HepG2 (cell line): ENCODE data around the gene ZNF341. TPM values are rescaled to one million over a fixed set of nuclear protein-coding genes. Genes with fewer than 3 reads are reported as not detected.
A peak's percentile ranks its signal among the peaks of the same experiment; 100 is the strongest.

Source experiments
- ADNP ChIP-seq: sonication (generic); formaldehyde crosslinking; IDR thresholded peaks from 2 replicates; pipeline ENCODE4 v1.4.0; 2020; ENCODE audit warnings: missing genetic modification reagents
- FOXO1 ChIP-seq: sonication (generic); formaldehyde crosslinking; IDR thresholded peaks from 2 replicates; pipeline ENCODE4 v1.4.0; 2020; ENCODE audit warnings: missing genetic modification reagents
- KAT2B ChIP-seq: fragments of 150-350 bp; IDR thresholded peaks from 2 replicates; pipeline ENCODE4 v1.6.1; 2014; ENCODE audit warnings: low read depth, low read length, borderline replicate concordance
- KDM3A ChIP-seq: IDR thresholded peaks from 2 replicates; pipeline ENCODE4 v1.6.1; 2018; ENCODE audit warnings: low read depth, missing compliant biosample characterization
- PAF1 ChIP-seq: IDR thresholded peaks from 2 replicates; pipeline ENCODE4 v1.6.1; 2016; ENCODE audit warnings: missing genetic modification reagents, missing compliant biosample characterization
- YY1 ChIP-seq: IDR thresholded peaks from 2 replicates; pipeline ENCODE4 v1.6.1; 2011; ENCODE audit warnings: low read length, low read depth, moderate library complexity, mild to moderate bottlenecking; ENCODE audit not compliant: insufficient read depth, insufficient replicate concordance
- ZBTB8A ChIP-seq: sonication (generic); formaldehyde crosslinking; IDR thresholded peaks from 2 replicates; pipeline ENCODE4 v1.4.0; 2020; ENCODE audit warnings: mild to moderate bottlenecking, low read depth, missing genetic modification reagents, borderline replicate concordance
- ZFP41 ChIP-seq: sonication (generic); formaldehyde crosslinking; IDR thresholded peaks from 2 replicates; pipeline ENCODE4 v1.4.0; 2020; ENCODE audit warnings: mild to moderate bottlenecking, missing genetic modification reagents, borderline replicate concordance
- ZFX ChIP-seq: sonication (generic); formaldehyde crosslinking; IDR thresholded peaks from 2 replicates; pipeline ENCODE4 v1.4.0; 2020; ENCODE audit warnings: mild to moderate bottlenecking, low read depth, missing genetic modification reagents, moderate library complexity
- ZNF121 ChIP-seq: sonication (generic); formaldehyde crosslinking; IDR thresholded peaks from 2 replicates; pipeline ENCODE4 v1.5.0; 2020; ENCODE audit warnings: mild to moderate bottlenecking, missing genetic modification reagents
- ZNF891 ChIP-seq: sonication (generic); formaldehyde crosslinking; IDR thresholded peaks from 2 replicates; pipeline ENCODE4 v1.5.0; 2020; ENCODE audit warnings: mild to moderate bottlenecking, missing genetic modification reagents
- polyA plus RNA-seq, 8 experiments: library from polyadenylated mRNA; depleted of rRNA in 3 of 8; stranded (reverse) in 7 of 8; unstranded in 1 of 8; fragments of >200 nt; fragmentation: Illumina TruSeq in 4 of 8; extraction: Trizol in 4 of 8; gene quantifications; 2 replicates each; pipeline versions ENCODE4 v1.2.1 to v1.2.3, GENCODE V29; 2011 to 2016; ENCODE audit warnings: low read depth in 4 of 8, missing spikeins in 1 of 8, mixed read lengths in 1 of 8; ENCODE audit not compliant: insufficient read depth in 1 of 8
- total RNA-seq, 5 experiments: library from RNA; depleted of rRNA; stranded (reverse); fragments of >200 nt; fragmentation: Illumina TruSeq; extraction: Trizol; gene quantifications; 2 replicates each; pipeline ENCODE4 v1.2.3, GENCODE V29; 2016; ENCODE audit warnings: low read depth in 1 of 5
- TF ChIP-seq, protein P1 (sequence below): sonication (generic); formaldehyde crosslinking; conservative IDR thresholded peaks from 2 replicates; pipeline ENCODE4 v1.4.0; 2020; ENCODE audit warnings: missing genetic modification reagents
- TF ChIP-seq, protein P2 (sequence below): sonication (generic); formaldehyde crosslinking; IDR thresholded peaks from 2 replicates; pipeline ENCODE4 v1.4.0; 2020; ENCODE audit warnings: missing genetic modification reagents, borderline replicate concordance
- TF ChIP-seq, protein P3 (sequence below): sonication (generic); formaldehyde crosslinking; IDR thresholded peaks from 2 replicates; pipeline ENCODE4 v1.5.0; 2020; ENCODE audit warnings: missing genetic modification reagents
- TF ChIP-seq, protein P4 (sequence below): sonication (generic); formaldehyde crosslinking; IDR thresholded peaks from 2 replicates; pipeline ENCODE4 v1.5.0; 2020; ENCODE audit warnings: missing genetic modification reagents
- TF ChIP-seq, protein P5 (sequence below): sonication (generic); formaldehyde crosslinking; IDR thresholded peaks from 2 replicates; pipeline ENCODE4 v1.5.0; 2020; ENCODE audit warnings: missing genetic modification reagents, mild to moderate bottlenecking, borderline replicate concordance

Gene ZNF341
- total and polyA plus RNA-seq, 2 of the 13 experiments (the other 11 are each of a cell fraction or from before 2014, with no cell fraction given): 1.1 to 2.2 TPM

DNA sequence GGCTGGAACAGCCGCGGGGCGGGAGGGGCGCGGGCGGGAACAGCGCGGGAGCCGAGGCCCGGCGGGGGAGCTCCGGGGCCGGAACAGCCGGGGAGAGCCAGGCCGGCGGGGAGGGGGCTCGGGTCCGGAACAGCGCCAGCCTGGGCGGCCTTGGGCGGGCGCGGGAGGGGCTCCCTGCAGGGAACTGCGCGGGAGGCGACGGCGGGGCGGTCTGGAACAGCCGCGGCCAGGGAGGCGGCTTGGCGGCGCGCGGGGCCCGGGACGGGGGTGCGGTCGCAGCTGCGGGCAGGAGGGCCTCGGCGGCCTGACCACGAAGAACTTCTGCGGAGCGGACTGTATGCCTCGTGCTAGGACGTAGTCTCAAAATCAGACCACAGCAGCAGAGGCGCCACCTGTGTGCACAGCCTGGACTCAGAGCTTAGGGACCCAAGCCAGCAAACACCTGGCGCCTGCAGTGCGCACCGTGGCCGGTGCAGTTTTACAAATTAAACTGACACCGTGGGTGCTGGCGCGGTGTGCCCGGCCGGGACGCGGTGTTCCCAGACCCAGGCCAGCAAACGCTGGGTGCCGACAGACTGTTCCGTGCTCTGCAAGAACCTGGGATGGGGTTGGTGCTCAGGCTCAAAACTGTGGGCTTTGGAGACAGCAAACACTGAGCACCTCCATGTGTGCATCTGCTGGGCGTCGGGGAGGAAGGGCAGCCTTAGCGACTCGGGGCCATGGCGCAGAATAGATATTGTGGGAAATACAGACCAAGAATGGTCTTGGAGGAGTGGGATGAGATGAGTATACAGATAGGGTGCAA is 572 bp downstream of the ZNF341 start (continued):
- TF ChIP-seq, protein P1, sequence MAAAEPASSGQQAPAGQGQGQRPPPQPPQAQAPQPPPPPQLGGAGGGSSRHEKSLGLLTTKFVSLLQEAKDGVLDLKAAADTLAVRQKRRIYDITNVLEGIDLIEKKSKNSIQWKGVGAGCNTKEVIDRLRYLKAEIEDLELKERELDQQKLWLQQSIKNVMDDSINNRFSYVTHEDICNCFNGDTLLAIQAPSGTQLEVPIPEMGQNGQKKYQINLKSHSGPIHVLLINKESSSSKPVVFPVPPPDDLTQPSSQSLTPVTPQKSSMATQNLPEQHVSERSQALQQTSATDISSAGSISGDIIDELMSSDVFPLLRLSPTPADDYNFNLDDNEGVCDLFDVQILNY (CRISPR knock-in tag): peak; percentile 85; the same call in 1 of the 2 replicates
- TF ChIP-seq, protein P2, sequence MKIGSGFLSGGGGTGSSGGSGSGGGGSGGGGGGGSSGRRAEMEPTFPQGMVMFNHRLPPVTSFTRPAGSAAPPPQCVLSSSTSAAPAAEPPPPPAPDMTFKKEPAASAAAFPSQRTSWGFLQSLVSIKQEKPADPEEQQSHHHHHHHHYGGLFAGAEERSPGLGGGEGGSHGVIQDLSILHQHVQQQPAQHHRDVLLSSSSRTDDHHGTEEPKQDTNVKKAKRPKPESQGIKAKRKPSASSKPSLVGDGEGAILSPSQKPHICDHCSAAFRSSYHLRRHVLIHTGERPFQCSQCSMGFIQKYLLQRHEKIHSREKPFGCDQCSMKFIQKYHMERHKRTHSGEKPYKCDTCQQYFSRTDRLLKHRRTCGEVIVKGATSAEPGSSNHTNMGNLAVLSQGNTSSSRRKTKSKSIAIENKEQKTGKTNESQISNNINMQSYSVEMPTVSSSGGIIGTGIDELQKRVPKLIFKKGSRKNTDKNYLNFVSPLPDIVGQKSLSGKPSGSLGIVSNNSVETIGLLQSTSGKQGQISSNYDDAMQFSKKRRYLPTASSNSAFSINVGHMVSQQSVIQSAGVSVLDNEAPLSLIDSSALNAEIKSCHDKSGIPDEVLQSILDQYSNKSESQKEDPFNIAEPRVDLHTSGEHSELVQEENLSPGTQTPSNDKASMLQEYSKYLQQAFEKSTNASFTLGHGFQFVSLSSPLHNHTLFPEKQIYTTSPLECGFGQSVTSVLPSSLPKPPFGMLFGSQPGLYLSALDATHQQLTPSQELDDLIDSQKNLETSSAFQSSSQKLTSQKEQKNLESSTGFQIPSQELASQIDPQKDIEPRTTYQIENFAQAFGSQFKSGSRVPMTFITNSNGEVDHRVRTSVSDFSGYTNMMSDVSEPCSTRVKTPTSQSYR (CRISPR knock-in tag): peak; percentile 41; the same call in 1 of the 2 replicates
- peak; percentile 91 for TF ChIP-seq ZFX
- TF ChIP-seq ZNF891 (CRISPR knock-in tag): peak; percentile 97
- no peak for TF ChIP-seq ZBTB8A
- peak; percentile 44; the same call in 1 of the 2 replicates for TF ChIP-seq ZNF121 (CRISPR knock-in tag)
- TF ChIP-seq YY1: peak; percentile 88
- no peak for TF ChIP-seq ZFP41
- TF ChIP-seq PAF1 (CRISPR knock-in tag): no peak
- TF ChIP-seq FOXO1: peak; percentile 52; the same call in 1 of the 2 replicates
- TF ChIP-seq, protein P3, sequence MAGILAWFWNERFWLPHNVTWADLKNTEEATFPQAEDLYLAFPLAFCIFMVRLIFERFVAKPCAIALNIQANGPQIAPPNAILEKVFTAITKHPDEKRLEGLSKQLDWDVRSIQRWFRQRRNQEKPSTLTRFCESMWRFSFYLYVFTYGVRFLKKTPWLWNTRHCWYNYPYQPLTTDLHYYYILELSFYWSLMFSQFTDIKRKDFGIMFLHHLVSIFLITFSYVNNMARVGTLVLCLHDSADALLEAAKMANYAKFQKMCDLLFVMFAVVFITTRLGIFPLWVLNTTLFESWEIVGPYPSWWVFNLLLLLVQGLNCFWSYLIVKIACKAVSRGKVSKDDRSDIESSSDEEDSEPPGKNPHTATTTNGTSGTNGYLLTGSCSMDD: no peak
- peak; percentile 12; the same call in 1 of the 2 replicates for TF ChIP-seq ADNP (CRISPR knock-in tag)
- TF ChIP-seq, protein P4, sequence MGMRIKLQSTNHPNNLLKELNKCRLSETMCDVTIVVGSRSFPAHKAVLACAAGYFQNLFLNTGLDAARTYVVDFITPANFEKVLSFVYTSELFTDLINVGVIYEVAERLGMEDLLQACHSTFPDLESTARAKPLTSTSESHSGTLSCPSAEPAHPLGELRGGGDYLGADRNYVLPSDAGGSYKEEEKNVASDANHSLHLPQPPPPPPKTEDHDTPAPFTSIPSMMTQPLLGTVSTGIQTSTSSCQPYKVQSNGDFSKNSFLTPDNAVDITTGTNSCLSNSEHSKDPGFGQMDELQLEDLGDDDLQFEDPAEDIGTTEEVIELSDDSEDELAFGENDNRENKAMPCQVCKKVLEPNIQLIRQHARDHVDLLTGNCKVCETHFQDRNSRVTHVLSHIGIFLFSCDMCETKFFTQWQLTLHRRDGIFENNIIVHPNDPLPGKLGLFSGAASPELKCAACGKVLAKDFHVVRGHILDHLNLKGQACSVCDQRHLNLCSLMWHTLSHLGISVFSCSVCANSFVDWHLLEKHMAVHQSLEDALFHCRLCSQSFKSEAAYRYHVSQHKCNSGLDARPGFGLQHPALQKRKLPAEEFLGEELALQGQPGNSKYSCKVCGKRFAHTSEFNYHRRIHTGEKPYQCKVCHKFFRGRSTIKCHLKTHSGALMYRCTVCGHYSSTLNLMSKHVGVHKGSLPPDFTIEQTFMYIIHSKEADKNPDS (CRISPR knock-in tag): peak; percentile 87; the same call in 1 of the 2 replicates
- TF ChIP-seq, protein P5, sequence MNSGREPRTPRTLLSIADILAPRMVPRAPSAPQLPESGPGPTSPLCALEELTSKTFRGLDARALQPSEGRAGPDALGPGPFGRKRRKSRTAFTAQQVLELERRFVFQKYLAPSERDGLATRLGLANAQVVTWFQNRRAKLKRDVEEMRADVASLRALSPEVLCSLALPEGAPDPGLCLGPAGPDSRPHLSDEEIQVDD (CRISPR knock-in tag): peak; percentile 96
- no peak; the same call in none of the 2 replicates for TF ChIP-seq KDM3A
- TF ChIP-seq KAT2B: no peak
